PC-9 (cell line): Measurements from ENCODE around the gene SYMPK.

Experiments
- CTCF ChIP-seq: fragments of 200-600 bp; sonication (generic); conservative IDR thresholded peaks from 2 replicates; pipeline ENCODE4 v1.6.1; 2017; ENCODE audit warnings: mixed run types, antibody characterized with exemption, mild to moderate bottlenecking, moderate library complexity
- EZH2 ChIP-seq: fragments of 200-600 bp; sonication (generic); IDR thresholded peaks from 2 replicates; pipeline ENCODE4 v1.8.0; 2017; ENCODE audit warnings: antibody characterized with exemption, low read depth

GRCh38 chr19:45782820-45783785 is 79.8 kb downstream of the SYMPK start:
- no peak for TF ChIP-seq EZH2
- TF ChIP-seq CTCF, result no peak; the same call in 1 of the 2 replicates
